T-helper 1 cell treated with Interleukin-12 subunit alpha and Interleukin-12 subunit beta and Interleukin-4 antibody, amounts not matched to agents 30 μg/mL and 1 μg/mL, for 36 hours (primary cell): ENCODE results near the gene PLEKHM2.

ENCODE experiments used
- H3K27ac Mint-ChIP-seq: one replicate; pipeline ENCODE4 v1.8.0; 2021; ENCODE audit warnings: mild to moderate bottlenecking, mixed read lengths
- H3K27me3 Mint-ChIP-seq: one replicate; pipeline ENCODE4 v1.8.0; 2021; ENCODE audit warnings: low read depth, mixed read lengths
- H3K36me3 Mint-ChIP-seq: one replicate; pipeline ENCODE4 v1.8.0; 2021; ENCODE audit warnings: low read depth, mixed read lengths
- H3K4me1 Mint-ChIP-seq: one replicate; pipeline ENCODE4 v1.8.0; 2021; ENCODE audit warnings: low read depth, mixed read lengths
- H3K4me3 Mint-ChIP-seq: one replicate; pipeline ENCODE4 v1.8.0; 2021; ENCODE audit warnings: mild to moderate bottlenecking, moderate library complexity, mixed read lengths
- H3K9me3 Mint-ChIP-seq: one replicate; pipeline ENCODE4 v1.8.0; 2021; ENCODE audit warnings: mixed read lengths

PLEKHM2 gene

DNA sequence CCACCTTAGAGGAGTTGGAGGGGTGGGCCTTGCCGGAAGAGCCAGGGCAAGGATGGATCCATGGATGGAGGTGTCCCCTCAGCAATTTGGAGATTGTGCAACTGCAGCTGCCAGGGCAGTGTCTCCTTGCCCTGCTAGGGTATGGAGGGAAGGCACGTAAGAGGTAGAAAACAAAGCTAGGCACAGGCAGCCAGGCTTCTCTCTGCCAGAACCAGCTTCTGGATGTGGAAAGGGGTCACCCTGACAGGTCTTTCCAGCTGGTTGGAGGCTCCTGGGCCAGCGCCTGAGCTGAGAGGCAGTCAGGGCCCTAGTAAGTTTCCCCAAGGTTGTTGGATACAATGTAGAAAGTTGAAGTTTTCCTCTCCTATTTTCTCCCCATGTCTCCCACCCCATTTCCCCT, 36.7 kb downstream of the PLEKHM2 start:
- H3K27me3 Mint-ChIP-seq = no peaks in the 10 kb centered on the region
- H3K9me3 Mint-ChIP-seq = no peaks in the 10 kb centered on the region
- peaks cover 9% of the 10 kb centered on the region for H3K36me3 Mint-ChIP-seq
- no peak overlapping the region for H3K4me3 Mint-ChIP-seq
- H3K27ac Mint-ChIP-seq = no peak overlapping the region
- H3K4me1 Mint-ChIP-seq = no peaks in the 10 kb centered on the region

GRCh38 chr1:15722411-15722810, 38.3 kb downstream of the PLEKHM2 start:
- Mint-ChIP-seq H3K27me3 (no peaks in the 10 kb centered on the region), H3K27ac (peak overlapping the region; percentile 16)

DNA sequence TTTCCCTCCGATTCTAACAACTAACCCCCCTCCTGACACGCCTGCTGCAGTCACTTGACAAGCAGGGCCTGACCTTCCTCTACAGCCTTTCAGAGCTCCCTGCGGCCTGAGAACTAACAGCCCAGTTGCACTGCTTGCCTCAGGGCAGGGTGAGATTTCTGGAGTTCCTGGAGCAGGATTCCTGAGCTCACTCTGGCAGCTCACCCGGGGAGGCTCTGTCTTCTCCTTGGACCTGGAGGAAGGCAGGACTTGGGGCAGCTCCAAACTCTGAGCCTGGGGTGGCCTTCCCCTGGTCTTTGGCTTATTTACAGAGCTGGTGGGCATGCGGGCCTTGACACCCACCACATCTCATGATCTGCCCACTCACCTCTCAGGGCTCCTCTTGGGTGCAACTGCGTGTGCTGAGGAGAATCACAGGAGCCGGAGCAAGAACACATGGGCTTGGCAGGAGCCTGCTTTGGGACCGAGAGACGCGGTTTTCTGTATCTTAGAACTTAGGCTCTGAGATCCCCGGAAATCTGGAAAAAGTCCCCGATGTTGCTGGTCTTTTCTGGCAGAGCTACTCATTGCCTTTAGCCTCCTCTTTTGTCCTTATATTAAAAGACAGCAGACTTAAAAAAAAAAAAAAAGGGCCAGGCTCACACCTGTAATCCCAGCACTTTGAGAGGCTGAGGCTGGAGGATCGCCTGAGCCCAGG, 38.9 kb downstream of the PLEKHM2 start:
- peaks cover 13% of the 10 kb centered on the region for H3K36me3 Mint-ChIP-seq
- no peaks in the 10 kb centered on the region for H3K9me3 Mint-ChIP-seq
- no peaks in the 10 kb centered on the region for H3K27me3 Mint-ChIP-seq
- peak overlapping the region; percentile 16 for H3K27ac Mint-ChIP-seq
- H3K4me3 Mint-ChIP-seq = no peak overlapping the region
- H3K4me1 Mint-ChIP-seq = no peaks in the 10 kb centered on the region

More at GRCh38 chr1:15722411-15722810, 38.3 kb downstream of the PLEKHM2 start:
- H3K36me3 Mint-ChIP-seq = peaks cover 13% of the 10 kb centered on the region
- no peaks in the 10 kb centered on the region for H3K9me3 Mint-ChIP-seq
- no peaks in the 10 kb centered on the region for H3K4me1 Mint-ChIP-seq
- no peak overlapping the region for H3K4me3 Mint-ChIP-seq

DNA sequence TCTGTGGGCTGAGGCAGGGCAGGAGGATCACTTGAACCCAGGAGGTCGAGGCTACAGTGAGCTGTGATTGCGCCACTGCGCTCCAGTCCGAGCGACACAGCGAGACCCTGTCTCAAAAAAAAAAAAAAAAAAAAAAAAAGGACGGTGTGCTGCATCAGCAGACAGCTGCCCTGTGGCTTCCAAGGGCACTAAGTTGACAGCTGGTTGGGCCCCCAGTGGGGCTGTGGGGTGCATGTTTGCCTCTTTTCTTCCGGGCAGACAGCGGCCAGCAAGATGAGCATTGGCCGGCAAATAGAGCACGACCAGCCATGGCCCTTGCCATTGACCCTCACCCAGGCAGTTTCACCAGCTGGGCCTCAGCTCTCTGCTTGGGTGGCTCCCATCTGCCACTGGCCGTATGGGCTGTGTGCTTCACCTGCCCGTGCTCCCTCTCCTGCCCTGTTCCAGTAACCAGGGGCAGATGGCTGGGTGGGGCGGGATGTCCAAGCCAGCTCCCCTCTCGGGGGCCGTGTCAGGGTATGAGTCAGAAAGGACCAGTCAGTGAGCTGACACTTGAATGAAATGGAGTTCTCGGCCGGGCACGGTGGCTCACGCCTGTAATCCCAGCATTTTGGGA, 39.6 kb downstream of the PLEKHM2 start:
- Mint-ChIP-seq H3K27ac (no peak overlapping the region), H3K27me3 (no peaks in the 10 kb centered on the region), H3K9me3 (no peaks in the 10 kb centered on the region), H3K36me3 (peaks cover 10% of the 10 kb centered on the region), H3K4me3 (no peak overlapping the region), H3K4me1 (no peaks in the 10 kb centered on the region)

GRCh38 chr1:15724949-15725880, 41.1 kb downstream of the PLEKHM2 start:
- Mint-ChIP-seq H3K4me3 (no peak overlapping the region), H3K4me1 (no peaks in the 10 kb centered on the region), H3K36me3 (peaks cover 10% of the 10 kb centered on the region), H3K27me3 (no peaks in the 10 kb centered on the region), H3K27ac (no peak overlapping the region), H3K9me3 (no peaks in the 10 kb centered on the region)

- H3K36me3 Mint-ChIP-seq = peaks cover 10% of the 10 kb centered on the region
These were observed 42.4 kb downstream of the PLEKHM2 start for GRCh38 chr1:15726508-15726907.

DNA sequence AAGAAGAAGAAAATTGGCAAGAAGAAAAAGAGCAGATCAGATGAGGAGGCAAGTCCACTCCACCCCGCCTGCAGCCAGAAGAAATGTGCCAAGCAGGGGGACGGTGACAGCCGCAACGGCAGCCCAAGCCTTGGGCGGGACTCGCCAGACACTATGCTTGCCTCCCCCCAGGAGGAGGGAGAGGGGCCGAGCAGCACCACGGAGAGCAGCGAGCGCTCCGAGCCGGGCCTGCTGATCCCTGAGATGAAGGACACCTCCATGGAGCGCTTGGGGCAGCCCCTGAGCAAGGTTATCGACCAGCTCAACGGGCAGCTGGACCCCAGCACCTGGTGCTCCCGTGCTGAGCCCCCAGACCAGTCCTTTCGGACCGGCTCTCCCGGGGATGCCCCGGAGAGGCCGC, 42.9 kb downstream of the PLEKHM2 start:
- Mint-ChIP-seq H3K9me3 (no peaks in the 10 kb centered on the region), H3K27me3 (no peaks in the 10 kb centered on the region), H3K36me3 (peaks cover 10% of the 10 kb centered on the region), H3K4me3 (no peak overlapping the region), H3K4me1 (no peaks in the 10 kb centered on the region), H3K27ac (no peak overlapping the region)

More at GRCh38 chr1:15726508-15726907, 42.4 kb downstream of the PLEKHM2 start:
- no peaks in the 10 kb centered on the region for H3K27me3 Mint-ChIP-seq
- H3K4me1 Mint-ChIP-seq = no peaks in the 10 kb centered on the region
- no peaks in the 10 kb centered on the region for H3K9me3 Mint-ChIP-seq
- no peak overlapping the region for H3K27ac Mint-ChIP-seq
- no peak overlapping the region for H3K4me3 Mint-ChIP-seq

DNA sequence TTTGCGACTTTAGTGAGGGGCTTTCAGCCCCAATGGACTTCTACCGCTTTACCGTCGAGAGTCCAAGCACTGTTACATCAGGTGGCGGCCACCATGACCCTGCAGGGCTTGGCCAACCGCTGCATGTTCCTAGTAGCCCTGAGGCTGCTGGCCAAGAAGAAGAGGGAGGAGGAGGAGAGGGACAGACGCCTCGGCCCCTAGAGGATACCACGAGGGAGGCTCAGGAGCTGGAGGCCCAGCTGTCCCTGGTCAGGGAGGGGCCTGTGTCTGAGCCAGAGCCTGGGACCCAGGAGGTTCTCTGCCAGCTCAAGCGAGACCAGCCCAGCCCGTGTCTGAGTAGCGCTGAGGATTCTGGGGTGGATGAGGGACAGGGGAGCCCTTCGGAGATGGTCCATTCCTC, 43.3 kb downstream of the PLEKHM2 start:
- Mint-ChIP-seq H3K27ac (no peak overlapping the region), H3K4me3 (no peak overlapping the region), H3K27me3 (no peaks in the 10 kb centered on the region), H3K4me1 (no peaks in the 10 kb centered on the region), H3K36me3 (peaks cover 13% of the 10 kb centered on the region), H3K9me3 (no peaks in the 10 kb centered on the region)

GRCh38 chr1:15727866-15728534, 43.9 kb downstream of the PLEKHM2 start:
- Mint-ChIP-seq H3K36me3 (peaks cover 14% of the 10 kb centered on the region), H3K4me1 (no peaks in the 10 kb centered on the region), H3K4me3 (no peak overlapping the region), H3K27ac (no peak overlapping the region), H3K27me3 (no peaks in the 10 kb centered on the region), H3K9me3 (no peaks in the 10 kb centered on the region)

DNA sequence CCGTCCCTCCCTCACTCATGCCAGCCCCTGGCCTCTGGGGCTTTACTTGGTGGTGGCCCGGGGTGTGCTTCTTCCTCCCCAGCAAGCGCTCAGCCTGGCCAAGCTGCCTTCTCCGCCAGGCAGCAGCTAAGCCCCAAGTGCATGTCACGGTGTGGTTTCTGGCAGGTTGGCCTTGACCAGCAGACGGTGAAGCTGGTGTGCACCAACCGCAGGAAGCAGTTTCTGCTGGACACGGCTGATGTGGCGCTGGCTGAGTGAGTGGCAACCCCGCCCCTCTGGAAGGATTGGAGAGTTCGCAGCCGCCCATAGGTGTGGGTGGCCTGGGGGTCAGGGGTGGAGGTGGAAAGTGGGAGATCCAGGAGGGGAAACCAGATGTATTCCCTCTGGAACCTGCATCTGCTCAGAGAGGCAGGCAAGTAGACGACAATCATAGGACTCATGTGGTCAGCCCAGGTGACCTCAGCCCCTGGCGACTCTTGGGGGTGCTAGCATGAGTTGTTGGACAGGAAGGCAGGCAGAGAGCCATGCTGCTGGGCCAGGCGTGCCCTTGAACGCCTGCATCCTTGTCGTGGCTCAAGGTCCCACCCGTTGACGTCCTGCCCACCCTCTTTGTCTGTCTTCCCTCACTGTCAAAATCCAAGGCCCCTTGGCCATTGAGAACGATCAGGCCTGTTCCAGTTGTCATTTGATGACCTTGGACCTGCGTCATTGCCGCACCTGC, 45.0 kb downstream of the PLEKHM2 start:
- no peaks in the 10 kb centered on the region for H3K9me3 Mint-ChIP-seq
- peaks cover 14% of the 10 kb centered on the region for H3K36me3 Mint-ChIP-seq
- H3K27me3 Mint-ChIP-seq = no peaks in the 10 kb centered on the region
- H3K4me1 Mint-ChIP-seq = no peaks in the 10 kb centered on the region
- H3K4me3 Mint-ChIP-seq = no peak overlapping the region
- H3K27ac Mint-ChIP-seq = no peak overlapping the region

DNA sequence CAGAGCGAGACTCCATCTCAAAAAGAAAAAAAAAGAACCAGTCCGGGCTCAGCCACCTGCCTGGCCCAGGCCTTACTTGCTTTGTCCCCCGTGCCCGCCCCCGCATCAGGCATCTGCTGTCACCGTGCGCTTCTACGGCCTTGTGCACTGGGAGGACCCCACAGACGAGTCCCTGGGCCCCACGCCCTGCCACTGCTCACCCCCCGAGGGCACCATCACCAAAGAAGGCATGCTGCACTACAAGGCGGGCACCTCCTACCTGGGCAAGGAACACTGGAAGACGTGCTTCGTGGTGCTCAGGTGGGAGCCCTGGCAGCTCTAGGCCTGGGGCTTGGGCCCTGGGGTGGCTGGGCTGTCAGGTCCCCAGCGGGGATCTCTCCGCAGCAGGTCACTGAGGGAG, 46.3 kb downstream of the PLEKHM2 start:
- Mint-ChIP-seq H3K36me3 (peaks cover 11% of the 10 kb centered on the region), H3K27ac (no peak overlapping the region), H3K4me1 (no peaks in the 10 kb centered on the region), H3K9me3 (no peaks in the 10 kb centered on the region), H3K4me3 (no peak overlapping the region), H3K27me3 (no peaks in the 10 kb centered on the region)

DNA sequence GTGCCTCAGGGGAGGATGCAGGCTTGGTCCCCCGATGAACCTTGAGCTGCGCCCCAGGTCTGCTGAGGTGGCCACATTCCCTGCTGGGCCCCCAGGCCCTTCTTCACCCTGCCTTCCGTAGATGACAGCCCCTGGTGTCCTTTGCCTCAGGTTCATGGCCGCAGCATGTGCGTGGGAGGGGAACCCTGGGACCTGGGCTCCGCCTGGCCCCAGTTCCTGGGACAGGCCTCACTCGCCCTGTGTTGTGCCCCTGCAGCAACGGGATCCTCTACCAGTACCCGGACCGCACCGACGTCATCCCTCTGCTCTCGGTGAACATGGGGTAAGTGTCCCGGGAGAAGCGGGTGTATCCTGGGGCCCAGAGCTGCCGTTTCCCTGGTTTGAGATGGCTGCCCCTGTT, 46.8 kb downstream of the PLEKHM2 start:
- peaks cover 9% of the 10 kb centered on the region for H3K36me3 Mint-ChIP-seq
- H3K9me3 Mint-ChIP-seq = no peaks in the 10 kb centered on the region
- no peaks in the 10 kb centered on the region for H3K4me1 Mint-ChIP-seq
- H3K27ac Mint-ChIP-seq = no peak overlapping the region
- no peaks in the 10 kb centered on the region for H3K27me3 Mint-ChIP-seq
- no peak overlapping the region for H3K4me3 Mint-ChIP-seq

GRCh38 chr1:15731735-15732685, 47.9 kb downstream of the PLEKHM2 start:
- Mint-ChIP-seq H3K4me1 (no peaks in the 10 kb centered on the region), H3K27me3 (no peaks in the 10 kb centered on the region), H3K27ac (no peak overlapping the region), H3K9me3 (no peaks in the 10 kb centered on the region), H3K36me3 (peaks cover 7% of the 10 kb centered on the region), H3K4me3 (no peak overlapping the region)
